Middle frontal gyrus (tissue), 1 donor: ENCODE data around the gene ASNSD1.
"Not testable (repeated sequence)": the region's sequence is repeated elsewhere in the genome, so short reads cannot be mapped to it uniquely, and the experiment has no call there.

Experiments
- DNase-seq: peaks from one replicate; pipeline ENCODE4 v3.0.0-alpha.2; 2015; ENCODE audit warnings: low spot score; ENCODE audit errors: extremely low spot score

The ASNSD1 gene

DNA sequence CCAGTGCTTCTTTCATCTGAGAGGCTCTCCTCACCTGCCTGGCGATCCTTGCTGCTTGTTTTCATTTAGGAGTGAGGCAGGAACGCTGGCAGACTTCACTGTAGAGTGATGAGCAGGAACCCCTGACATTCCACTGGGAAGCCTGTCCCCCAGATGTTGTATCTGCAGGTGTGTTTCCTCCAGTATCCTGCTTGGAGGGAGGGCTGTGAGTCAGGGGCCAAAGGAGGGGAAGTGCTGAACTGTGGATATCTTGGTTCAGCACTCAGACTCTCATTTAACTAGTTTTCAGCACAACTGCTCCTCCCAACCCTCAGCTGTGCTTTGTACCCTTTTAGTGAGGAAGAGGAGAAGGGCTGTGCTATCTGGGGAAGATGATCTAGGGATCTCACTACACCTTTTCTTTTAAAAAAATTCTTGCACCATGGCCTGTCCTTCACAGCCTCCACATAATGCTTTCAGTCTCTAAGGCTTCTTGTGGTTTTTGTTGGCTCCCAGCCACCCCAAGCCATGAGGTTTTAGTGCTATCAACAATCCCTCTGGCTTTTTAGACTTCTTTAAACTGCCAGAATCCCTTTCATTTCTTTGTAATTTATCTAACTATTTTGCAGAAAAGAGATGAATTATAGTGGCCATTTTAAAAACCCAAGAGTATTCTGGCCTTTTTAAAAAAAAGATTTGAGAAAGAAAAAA lies 24.4 kb downstream of the ASNSD1 start:
- no peak for DNase-seq

DNA sequence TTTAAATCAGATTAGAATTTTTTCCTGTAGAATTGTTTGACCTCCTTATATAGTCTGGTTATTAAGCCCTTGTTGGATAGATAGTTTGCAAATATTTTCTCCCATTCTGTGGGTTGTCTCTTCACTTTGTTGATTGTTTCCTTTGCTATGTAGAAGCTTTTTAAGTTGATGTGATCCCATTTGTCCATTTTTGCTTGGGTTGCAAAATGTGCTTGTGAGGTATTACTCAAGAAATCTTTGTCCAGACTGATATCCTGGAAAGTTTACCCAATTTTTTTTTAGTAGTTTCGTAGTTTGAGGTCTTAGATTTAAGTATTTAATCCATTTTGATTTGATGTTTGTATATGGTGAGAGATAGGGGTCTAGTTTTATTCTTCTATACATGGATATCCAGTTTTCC lies 26.5 kb downstream of the ASNSD1 start:
- not testable (repeated sequence) for DNase-seq

DNA sequence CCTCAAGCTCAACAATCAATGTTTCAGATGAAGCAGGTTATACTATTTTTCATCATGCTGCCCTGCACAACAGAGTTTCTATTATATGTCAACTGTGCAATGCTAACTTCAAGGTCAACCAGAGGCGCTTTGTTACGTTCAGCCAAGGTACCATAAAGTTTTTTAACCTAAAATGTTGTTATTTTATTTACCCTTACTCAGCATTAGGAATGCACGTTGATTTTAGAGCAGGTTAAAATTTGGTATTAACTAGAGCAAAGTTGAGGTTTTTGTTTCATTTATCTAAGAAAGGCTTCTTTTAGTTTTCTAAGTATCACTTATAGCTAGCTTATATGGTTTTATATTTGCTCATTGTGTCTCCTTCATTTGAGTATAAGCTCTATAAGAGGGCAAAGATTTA lies 35.0 kb downstream of the ASNSD1 start:
- no peak for DNase-seq

DNA sequence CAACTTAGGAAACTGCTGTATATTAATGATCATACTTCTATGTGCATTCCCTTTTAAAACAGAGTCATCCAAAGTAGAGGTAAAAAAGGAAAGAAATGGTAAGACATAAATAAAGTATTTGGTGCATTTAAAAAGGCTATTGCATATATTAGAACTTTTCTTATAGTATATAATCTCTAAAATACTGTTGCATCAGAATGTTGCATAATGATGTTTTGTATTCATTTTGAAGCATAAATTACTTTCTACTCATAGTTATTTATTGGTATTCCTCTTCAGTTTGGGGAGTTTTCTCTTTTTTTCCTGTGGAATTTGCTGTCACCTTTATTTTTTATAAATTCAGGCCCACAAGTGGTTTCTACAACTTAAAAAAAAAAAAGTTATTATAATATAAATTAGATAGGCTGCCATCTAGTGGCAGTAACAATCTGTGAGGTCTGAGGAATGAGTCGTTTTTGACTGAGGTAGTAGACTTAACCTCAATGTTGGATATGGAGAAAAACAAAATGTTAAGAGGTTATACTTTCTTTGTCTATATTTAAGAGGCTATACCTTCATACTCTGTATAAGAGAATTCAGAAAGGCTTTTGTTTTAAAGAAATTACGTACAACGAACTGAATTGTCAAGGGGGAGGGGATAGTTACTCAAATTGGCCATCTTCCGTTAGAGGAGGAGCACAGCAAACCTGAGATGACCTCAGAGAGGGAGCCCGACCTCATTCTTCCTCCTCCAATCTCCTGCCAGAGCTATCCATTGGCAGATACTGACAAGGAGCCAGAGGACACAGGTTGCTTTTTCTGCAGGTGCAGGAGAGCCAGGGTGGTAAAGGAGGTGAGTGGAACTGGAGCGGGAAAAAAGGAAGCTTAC lies 37.0 kb downstream of the ASNSD1 start:
- no peak for DNase-seq

DNA sequence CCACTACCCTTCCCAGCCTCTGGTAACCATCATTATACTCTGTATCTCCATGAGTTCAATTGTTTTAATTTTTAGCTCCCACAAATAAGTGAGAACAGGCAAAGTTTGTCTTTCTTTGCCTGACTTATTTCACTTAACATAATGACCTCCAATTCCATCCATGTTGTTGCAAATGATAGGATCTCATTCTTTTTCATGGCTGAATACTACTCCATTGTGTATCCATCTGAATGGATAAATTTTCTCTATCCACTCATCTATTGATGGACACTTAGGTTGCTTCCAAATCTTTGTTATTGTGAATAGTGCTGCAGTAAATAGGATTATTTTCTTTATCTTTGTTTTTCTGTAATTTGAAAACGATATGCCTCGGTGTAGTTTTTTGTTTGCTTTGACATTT lies 39.4 kb downstream of the ASNSD1 start:
- no peak for DNase-seq

DNA sequence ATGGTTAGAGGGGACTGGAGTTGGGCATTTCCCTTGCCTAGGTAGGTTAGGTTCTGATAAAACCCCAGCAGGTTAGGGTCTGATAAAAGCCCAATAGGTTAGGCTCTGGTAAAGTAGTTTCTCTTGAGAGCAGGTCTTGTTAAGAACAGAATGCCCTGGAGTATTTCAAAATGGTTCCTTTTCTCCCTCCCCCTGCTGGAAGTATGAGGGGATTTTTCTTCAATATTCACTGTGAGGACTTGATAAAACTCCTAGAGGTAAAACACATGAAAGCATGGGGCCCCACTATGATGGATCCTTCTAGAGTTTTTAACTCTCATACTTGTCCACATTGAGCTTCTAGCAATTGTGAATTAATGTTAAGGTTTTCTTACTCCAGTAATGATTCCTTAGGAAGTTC lies 40.8 kb downstream of the ASNSD1 start:
- DNase-seq: no peak

DNA sequence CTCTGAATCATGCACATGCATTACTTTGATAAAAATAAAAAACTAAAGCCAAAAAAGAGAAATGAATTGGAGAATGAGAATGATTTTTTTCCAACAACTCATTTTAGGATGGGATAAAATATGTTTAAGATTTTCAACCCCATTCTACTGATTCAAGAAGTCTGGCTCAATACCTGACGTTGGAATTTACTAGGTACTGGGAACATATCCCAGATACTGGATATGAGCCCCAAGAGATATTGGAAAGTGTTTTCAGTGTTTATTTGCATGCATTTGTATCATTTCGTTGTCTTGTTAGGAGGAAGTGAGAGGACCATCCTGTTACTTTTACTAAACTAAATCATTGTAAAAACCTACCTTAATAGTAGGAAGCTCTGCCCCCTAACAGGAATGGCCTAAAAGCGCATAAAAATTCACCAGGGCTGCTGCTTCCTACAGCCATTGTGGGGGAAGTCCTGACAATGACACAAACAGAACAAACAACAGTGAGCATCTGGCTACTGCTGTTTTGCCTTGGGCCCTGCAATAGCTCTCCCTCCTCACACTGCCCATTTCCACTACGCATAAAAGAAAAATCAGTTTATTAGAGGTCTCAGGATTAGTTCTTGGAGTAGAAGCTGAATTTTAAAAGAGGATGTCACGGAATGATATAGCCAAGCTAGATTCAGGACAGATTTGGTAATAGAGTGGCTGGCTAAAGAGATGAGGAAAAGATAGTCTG lies 48.4 kb downstream of the ASNSD1 start:
- no peak for DNase-seq

DNA sequence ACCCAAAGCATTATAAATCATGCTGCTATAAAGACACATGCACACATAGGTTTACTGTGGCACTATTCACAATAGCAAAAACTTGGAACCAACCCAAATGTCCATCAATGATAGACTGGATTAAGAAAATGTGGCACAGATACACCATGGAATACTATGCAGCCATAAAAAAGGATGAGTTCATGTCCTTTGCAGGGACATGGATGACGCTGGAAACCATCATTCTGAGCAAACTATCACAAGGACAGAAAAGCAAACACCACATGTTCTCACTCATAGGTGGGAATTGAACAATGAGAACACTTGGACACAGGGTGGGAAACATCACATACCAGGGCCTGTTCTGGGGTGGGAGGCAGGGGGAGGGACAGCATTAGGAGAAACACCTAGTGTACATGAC lies 56.3 kb downstream of the ASNSD1 start:
- not testable (repeated sequence) for DNase-seq

DNA sequence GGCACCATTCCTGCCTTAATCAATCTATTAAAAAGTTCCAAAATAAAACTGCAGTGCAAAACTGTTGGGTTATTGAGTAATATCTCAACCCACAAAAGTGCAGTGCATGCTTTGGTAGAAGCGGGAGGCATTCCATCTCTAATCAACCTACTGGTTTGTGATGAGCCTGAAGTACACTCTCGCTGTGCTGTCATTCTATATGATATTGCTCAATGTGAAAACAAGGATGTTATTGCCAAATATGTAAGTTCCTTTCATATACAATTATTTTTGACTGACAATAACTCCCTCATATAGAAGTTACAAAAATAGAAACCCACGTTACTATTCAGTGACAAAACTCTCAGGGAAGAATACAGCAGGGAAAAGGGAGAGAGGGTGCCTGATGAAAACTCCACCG lies 58.3 kb downstream of the ASNSD1 start:
- DNase-seq: no peak
